ENCODE measurements around the gene GRM7. TPM values are rescaled to one million over a fixed set of nuclear protein-coding genes. Genes with fewer than 3 reads are reported as not detected.

Gene GRM7
- total and polyA plus RNA-seq, 2 of the 4 experiments (the other 2 are of a cell fraction) = not detected

GRCh38 chr3:7436542-7436941, 575.6 kb downstream of the GRM7 start:
- H3K9me1 ChIP-seq (ENCODE audit: insufficient read depth, low read length) = no peaks in the 10 kb centered on the region
- no peak overlapping the region for H3K4ac ChIP-seq (ENCODE audit: low read depth, low read length)
- no peak overlapping the region for H2AK9ac ChIP-seq (replicated peaks; ENCODE audit: low read depth, low read length, poor library complexity)
- ChIA-PET CTCF (no interaction called here), POLR2A (ENCODE audit: unreplicated experiment) (no interaction called here)
- no peak overlapping the region for H3K4me3 ChIP-seq (ENCODE audit: insufficient read depth, low read depth, low read length)
- H4K91ac ChIP-seq (ENCODE audit: insufficient read depth, low read depth, low read length) = no peak overlapping the region
- no peaks in the 10 kb centered on the region for H3K36me3 ChIP-seq (ENCODE audit: control insufficient read depth, insufficient read depth, low read length)
- no peak overlapping the region for H2BK5ac ChIP-seq (ENCODE audit: low read depth, low read length, poor library complexity, severe bottlenecking)
- no peak overlapping the region for H2BK15ac ChIP-seq (ENCODE audit: low read depth, low read length)
- H4K8ac ChIP-seq (ENCODE audit: low read depth in 2 of 2, low read length in 2 of 2) = no peak overlapping the region
- H3K9me3 ChIP-seq (ENCODE audit: control insufficient read depth, insufficient read depth, low read length) = peaks cover 15% of the 10 kb centered on the region
- no peak overlapping the region for H2AK5ac ChIP-seq (ENCODE audit: low read depth, low read length)
- H2BK120ac ChIP-seq (ENCODE audit: low read depth, low read length) = no peak overlapping the region
- no peak overlapping the region for H3K18ac ChIP-seq (ENCODE audit: low read depth, low read length)
- no peaks in the 10 kb centered on the region for H3K4me1 ChIP-seq (ENCODE audit: control insufficient read depth, insufficient read depth, low read length)
- H2BK20ac ChIP-seq (ENCODE audit: low read depth, low read length) = no peak overlapping the region
- in situ Hi-C loops (cut with MboI; ENCODE audit: low sequenced_read_pairs) (no loop called here), dilution Hi-C loops (cut with HindIII; ENCODE audit: low sequenced_read_pairs, unreplicated experiment) (no loop called here), intact Hi-C loops (cut with micrococcal nuclease) (no loop called here)
- no peak overlapping the region for H3K27ac ChIP-seq (ENCODE audit: insufficient read depth, low read length)
- TF ChIP-seq SMC3 (IDR thresholded peaks at IDR 0.05; ENCODE audit: low read depth, low read length) = no peak
- no peak for TF ChIP-seq MXI1 (IDR thresholded peaks at IDR 0.05; ENCODE audit: borderline replicate concordance, low read depth, low read length)
- no peak for TF ChIP-seq MAZ (IDR thresholded peaks at IDR 0.05; ENCODE audit: borderline replicate concordance, low read depth, low read length)
- TF ChIP-seq POLR2A (IDR thresholded peaks at IDR 0.05; ENCODE audit: low read depth, low read length) = no peak
- no peak for TF ChIP-seq RAD21 (IDR thresholded peaks at IDR 0.05; ENCODE audit: low read length)
- no peak for TF ChIP-seq FOS (IDR thresholded peaks at IDR 0.05; ENCODE audit: low read depth, low read length)
- no peak for TF ChIP-seq CTCF (conservative IDR thresholded peaks at IDR 0.05; ENCODE audit: low read depth, low read length)
- no peak for TF ChIP-seq CEBPB (IDR thresholded peaks at IDR 0.05; ENCODE audit: low read depth, low read length)
- TF ChIP-seq BHLHE40 (IDR thresholded peaks at IDR 0.05; ENCODE audit: low read depth, low read length) = no peak
- TF ChIP-seq RCOR1 (IDR thresholded peaks at IDR 0.05; ENCODE audit: insufficient replicate concordance, low read length) = no peak
- no peak for TF ChIP-seq ELK1 (IDR thresholded peaks at IDR 0.05; ENCODE audit: borderline replicate concordance, low read depth, low read length)
- no peak for TF ChIP-seq MAFK (IDR thresholded peaks at IDR 0.05; ENCODE audit: low read depth, low read length)
- TF ChIP-seq NFE2L2 (IDR thresholded peaks at IDR 0.05; ENCODE audit: low read depth, low read length) = no peak
- TF ChIP-seq USF2 (IDR thresholded peaks at IDR 0.05; ENCODE audit: low read depth, low read length) = no peak
- TF ChIP-seq CHD1 (IDR thresholded peaks at IDR 0.05; ENCODE audit: low read depth, low read length) = no peak
- TF ChIP-seq RFX5 (IDR thresholded peaks at IDR 0.05; ENCODE audit: low read depth, low read length) = no peak
- no peaks in the 10 kb centered on the region for H3K27me3 ChIP-seq (ENCODE audit: control insufficient read depth, insufficient read depth, low read length)
- H2AFZ ChIP-seq (replicated peaks; ENCODE audit: low read length, poor library complexity) = no peak overlapping the region
- ATAC-seq (ENCODE audit: low read depth) = no peak
- WGBS, 2 experiments (ENCODE audit: extremely low coverage in 2 of 2, insufficient read length in 1 of 2) = 50% methylated on average over 1 of the region's 1 CpG; no CpG with 5 or more reads in 1 of the 2 experiments
- no peak for DNase-seq
- no peak overlapping the region for H3K9ac ChIP-seq (ENCODE audit: low read depth, low read length)
- H3K23ac ChIP-seq (ENCODE audit: low read depth, low read length) = no peak overlapping the region
- no peaks in the 10 kb centered on the region for H4K20me1 ChIP-seq (ENCODE audit: insufficient read depth, low read length)
- no peaks in the 10 kb centered on the region for H3K79me1 ChIP-seq (ENCODE audit: low read depth in 1 of 2, low read length in 2 of 2)
- no peak overlapping the region for H4K5ac ChIP-seq (ENCODE audit: low read depth, low read length)
- H3K14ac ChIP-seq (replicated peaks; ENCODE audit: low read depth, low read length) = no peak overlapping the region
- no peak overlapping the region for H3K4me2 ChIP-seq (ENCODE audit: low read depth, low read length)
- H3K56ac ChIP-seq (ENCODE audit: extremely low read depth, insufficient read depth, low read length) = no peak overlapping the region
- no TSS peak for BruUV-seq (replicated peaks)

Measured in IMR-90 (cell line).